Activated T-cell treated with anti-CD3 and anti-CD28 coated beads, Interleukin-2, amount 50 U/mL, for 24 hours (primary cell): ENCODE measurements around the gene EDN2.

Experiments used
- DNase-seq: peaks from one replicate; pipeline ENCODE4 v3.0.0-alpha.2; 2020
- H3K27ac Mint-ChIP-seq: 2 replicates; pipeline ENCODE4 v1.8.0; 2020; ENCODE audit warnings: mild to moderate bottlenecking, mixed read lengths
- H3K27me3 Mint-ChIP-seq: 2 replicates; pipeline ENCODE4 v1.8.0; 2020; ENCODE audit warnings: mixed read lengths
- H3K36me3 Mint-ChIP-seq: 2 replicates; pipeline ENCODE4 v1.8.0; 2020; ENCODE audit warnings: low read depth, mixed read lengths
- H3K4me1 Mint-ChIP-seq: 2 replicates; pipeline ENCODE4 v1.8.0; 2020; ENCODE audit warnings: low read depth, mixed read lengths
- H3K4me3 Mint-ChIP-seq: 2 replicates; pipeline ENCODE4 v1.8.0; 2020; ENCODE audit warnings: mild to moderate bottlenecking, moderate library complexity, mixed read lengths
- H3K9me3 Mint-ChIP-seq: 2 replicates; pipeline ENCODE4 v1.8.0; 2020; ENCODE audit warnings: mixed read lengths

The EDN2 gene

DNA sequence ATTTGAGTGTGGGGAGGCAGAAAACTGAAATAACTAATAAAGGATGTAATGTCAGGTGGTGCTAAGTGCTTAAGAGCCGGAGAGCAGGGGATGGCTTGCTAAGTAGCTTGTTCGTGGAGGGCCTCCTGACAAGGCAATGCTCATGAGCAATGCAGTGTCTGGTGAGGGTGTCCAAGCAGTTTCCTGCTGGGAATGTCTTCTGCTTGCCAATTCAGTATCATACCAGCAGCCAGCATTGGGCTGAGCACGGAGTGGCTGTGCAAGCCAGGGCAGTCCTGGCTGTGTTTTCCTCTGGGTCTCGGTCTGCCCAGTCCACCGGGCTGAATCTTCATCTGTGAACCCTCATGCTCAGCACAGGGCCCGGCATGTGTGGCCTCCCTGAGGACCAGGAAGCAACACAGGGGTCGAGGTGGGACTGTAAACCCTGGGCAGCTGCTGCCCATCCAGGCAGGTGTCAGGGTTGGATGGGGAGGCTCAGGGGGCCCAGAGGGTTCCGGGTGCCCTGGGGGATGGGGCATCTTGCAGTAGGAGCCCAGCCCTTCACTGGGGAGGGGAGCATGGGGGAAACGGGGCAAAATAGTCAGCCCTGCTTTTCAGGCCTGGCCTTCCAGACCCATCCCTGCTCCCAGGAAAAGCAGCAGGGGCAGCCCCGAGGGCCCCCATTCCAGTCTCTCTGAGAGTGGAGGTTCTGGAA, 27.5 kb downstream of the EDN2 start:
- DNase-seq: no peak
- H3K27ac Mint-ChIP-seq: no peak overlapping the region
- H3K4me1 Mint-ChIP-seq: no peaks in the 10 kb centered on the region
- H3K36me3 Mint-ChIP-seq: no peaks in the 10 kb centered on the region
- no peaks in the 10 kb centered on the region for H3K9me3 Mint-ChIP-seq
- H3K4me3 Mint-ChIP-seq: no peak overlapping the region
- H3K27me3 Mint-ChIP-seq: no peaks in the 10 kb centered on the region

DNA sequence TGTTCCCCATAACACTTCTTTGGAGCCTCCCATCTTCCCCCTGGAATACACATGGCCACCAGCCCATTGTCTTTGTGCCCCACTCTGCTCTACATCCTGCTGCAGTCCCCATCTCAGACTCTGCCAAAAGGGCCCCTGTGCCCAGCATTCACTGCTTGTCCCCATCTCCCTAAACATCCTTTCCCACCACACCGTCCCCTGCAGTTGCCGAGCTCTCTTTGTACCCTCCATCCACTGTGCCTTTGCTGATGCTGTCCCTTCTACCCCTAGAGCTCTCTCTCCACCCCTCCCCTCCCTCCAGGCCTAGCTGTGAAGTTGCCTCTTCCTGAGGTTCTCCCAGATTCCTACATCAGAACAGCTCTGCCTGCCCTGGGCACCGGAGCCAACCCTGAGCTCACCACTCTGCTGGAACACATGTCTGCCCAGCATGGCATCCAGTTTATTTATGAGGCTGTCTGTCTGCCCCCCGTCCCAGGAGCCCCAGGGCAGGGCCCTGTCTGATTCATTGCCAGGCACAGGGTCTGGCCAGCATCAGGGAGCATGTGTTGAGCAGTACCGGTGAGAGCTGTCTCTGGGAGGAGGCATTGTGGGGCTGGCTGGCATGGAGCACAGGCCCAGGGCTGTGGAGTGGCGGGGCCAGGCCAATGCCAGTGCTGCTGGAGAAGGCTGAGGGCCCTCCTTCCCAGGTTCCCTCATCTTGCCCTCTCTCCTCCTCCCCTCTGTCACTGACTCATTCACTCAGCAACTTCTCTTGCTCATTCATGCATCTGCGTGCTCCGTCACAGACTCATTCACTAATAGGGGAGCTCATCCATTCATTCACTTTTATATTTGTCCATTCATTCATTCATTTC, 28.8 kb downstream of the EDN2 start:
- Mint-ChIP-seq H3K4me3 (no peak overlapping the region), H3K9me3 (no peaks in the 10 kb centered on the region), H3K36me3 (no peaks in the 10 kb centered on the region), H3K27ac (no peak overlapping the region), H3K4me1 (no peaks in the 10 kb centered on the region), H3K27me3 (no peaks in the 10 kb centered on the region)
- DNase-seq: no peak

GRCh38 chr1:41454406-41454805, 30.1 kb downstream of the EDN2 start:
- Mint-ChIP-seq H3K27me3 (no peaks in the 10 kb centered on the region), H3K4me3 (no peak overlapping the region), H3K36me3 (no peaks in the 10 kb centered on the region), H3K4me1 (no peaks in the 10 kb centered on the region), H3K9me3 (no peaks in the 10 kb centered on the region), H3K27ac (no peak overlapping the region)
- no peak for DNase-seq

DNA sequence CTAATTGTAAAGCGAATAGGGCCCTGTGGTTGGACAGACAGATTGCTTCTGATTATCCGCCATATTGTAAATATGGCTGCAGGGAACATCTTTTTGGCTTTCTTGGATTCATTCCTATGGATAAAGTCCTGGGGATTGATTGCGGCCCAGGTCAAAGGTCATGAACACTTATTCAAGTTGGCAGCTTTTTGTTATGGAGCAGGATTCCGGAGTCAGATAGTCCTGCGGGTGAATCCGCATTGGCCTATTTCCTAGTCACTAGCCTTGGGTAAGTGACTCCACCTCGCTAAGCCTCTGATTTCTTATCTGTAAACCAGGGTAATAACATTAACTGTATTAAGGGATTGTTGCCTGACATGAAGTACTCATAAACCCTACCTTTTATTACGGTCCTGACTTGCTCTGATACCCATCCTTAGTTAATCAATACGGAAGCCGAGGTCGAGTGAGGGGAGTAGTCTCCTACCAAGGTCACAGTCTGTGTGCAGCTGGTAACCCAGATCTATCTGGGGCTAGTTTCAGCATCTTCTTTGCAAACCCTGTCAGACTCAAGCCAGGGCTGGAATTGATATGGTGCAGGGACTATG, 31.7 kb downstream of the EDN2 start:
- Mint-ChIP-seq H3K27ac (no peak overlapping the region), H3K4me1 (no peaks in the 10 kb centered on the region), H3K9me3 (no peaks in the 10 kb centered on the region), H3K27me3 (peaks cover 1% of the 10 kb centered on the region), H3K4me3 (no peak overlapping the region), H3K36me3 (no peaks in the 10 kb centered on the region)
- DNase-seq: no peak

DNA sequence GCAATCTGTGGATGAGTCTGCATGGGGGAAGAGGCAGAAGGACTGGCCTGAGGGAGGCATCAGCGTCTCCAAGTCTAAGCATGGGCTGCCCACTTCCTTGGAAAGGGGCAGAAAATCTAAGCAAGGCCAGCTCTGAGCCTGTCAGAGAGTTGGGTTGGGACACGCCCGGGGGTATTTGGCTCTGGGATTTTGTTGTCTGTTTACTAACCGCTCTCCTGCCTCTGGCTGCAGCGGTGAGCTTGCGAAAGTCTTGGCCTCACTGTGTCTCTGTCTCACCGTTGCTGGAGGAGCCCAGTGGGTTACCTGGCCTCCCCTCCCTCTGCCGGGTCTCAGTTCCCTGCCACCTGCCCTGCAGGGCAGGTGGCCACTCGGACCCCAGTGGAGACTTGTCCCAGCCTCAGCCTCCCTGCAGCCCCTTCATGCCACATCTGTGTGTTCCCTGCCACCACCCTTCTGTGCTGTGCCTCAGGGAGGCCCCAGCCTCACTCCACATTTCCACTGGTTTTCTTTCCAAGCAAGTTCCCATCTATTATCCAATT, 33.7 kb downstream of the EDN2 start:
- no peak overlapping the region for H3K4me3 Mint-ChIP-seq
- H3K27me3 Mint-ChIP-seq: peaks cover 4% of the 10 kb centered on the region
- H3K27ac Mint-ChIP-seq: no peak overlapping the region
- H3K36me3 Mint-ChIP-seq: no peaks in the 10 kb centered on the region
- DNase-seq: no peak
- no peaks in the 10 kb centered on the region for H3K9me3 Mint-ChIP-seq
- no peaks in the 10 kb centered on the region for H3K4me1 Mint-ChIP-seq

GRCh38 chr1:41449326-41449921, 35.1 kb downstream of the EDN2 start:
- no peak for DNase-seq
- peaks cover 11% of the 10 kb centered on the region for H3K27me3 Mint-ChIP-seq
- H3K9me3 Mint-ChIP-seq: peaks cover 6% of the 10 kb centered on the region
- H3K4me1 Mint-ChIP-seq: no peaks in the 10 kb centered on the region
- no peak overlapping the region for H3K27ac Mint-ChIP-seq
- no peak overlapping the region for H3K4me3 Mint-ChIP-seq
- no peaks in the 10 kb centered on the region for H3K36me3 Mint-ChIP-seq

- peaks cover 11% of the 10 kb centered on the region for H3K27me3 Mint-ChIP-seq
- DNase-seq: no peak
- no peaks in the 10 kb centered on the region for H3K4me1 Mint-ChIP-seq
These were observed 35.7 kb downstream of the EDN2 start for GRCh38 chr1:41448821-41449220.

DNA sequence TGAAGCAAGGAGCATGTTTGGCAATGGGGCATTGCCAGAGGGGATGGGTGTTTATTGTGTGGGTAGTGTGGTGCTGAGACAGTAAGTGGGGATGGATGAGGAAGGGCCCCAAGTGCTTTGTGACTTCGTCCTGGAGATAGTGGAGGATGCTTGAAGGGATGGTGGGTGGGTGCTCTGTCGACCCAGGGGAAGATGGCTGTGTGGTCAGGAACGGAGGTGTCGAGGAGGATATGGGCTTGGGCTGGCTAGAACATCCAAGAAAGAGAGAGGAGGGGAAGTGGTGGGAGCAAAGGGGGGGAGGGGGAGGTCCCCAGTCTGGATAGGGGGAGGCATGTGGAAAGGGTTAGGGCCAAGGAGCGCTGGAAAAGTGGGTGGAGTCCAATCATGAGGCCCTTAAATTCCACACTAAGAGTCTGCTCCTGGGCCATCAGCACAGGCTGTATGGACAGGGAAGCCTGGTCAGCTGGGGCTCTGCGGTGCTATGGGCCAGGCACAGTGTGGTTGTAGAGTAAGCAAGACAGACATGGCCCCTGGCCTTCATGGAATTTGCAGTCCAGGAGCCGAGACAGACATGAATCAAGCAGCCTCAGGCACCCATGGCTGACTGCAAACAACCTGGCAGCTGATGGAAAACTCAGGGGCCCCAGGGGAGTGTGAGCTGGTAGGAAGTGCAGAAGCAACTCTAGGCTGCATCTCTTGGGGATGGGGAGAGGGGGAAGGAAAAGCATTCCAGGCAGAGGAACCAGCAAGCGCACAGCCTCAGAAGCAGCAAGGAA, 36.3 kb downstream of the EDN2 start:
- H3K36me3 Mint-ChIP-seq: no peaks in the 10 kb centered on the region
- H3K9me3 Mint-ChIP-seq: peaks cover 8% of the 10 kb centered on the region
- no peaks in the 10 kb centered on the region for H3K4me1 Mint-ChIP-seq
- no peak overlapping the region for H3K4me3 Mint-ChIP-seq
- no peak overlapping the region for H3K27ac Mint-ChIP-seq
- H3K27me3 Mint-ChIP-seq: peaks cover 11% of the 10 kb centered on the region
- DNase-seq: no peak

More at GRCh38 chr1:41448821-41449220, 35.7 kb downstream of the EDN2 start:
- Mint-ChIP-seq H3K9me3 (peaks cover 8% of the 10 kb centered on the region), H3K36me3 (no peaks in the 10 kb centered on the region), H3K4me3 (no peak overlapping the region), H3K27ac (no peak overlapping the region)

GRCh38 chr1:41446851-41447610, 37.5 kb downstream of the EDN2 start:
- Mint-ChIP-seq H3K27ac (no peak overlapping the region), H3K4me1 (no peaks in the 10 kb centered on the region), H3K4me3 (no peak overlapping the region), H3K9me3 (peaks cover 8% of the 10 kb centered on the region), H3K27me3 (peaks cover 11% of the 10 kb centered on the region), H3K36me3 (no peaks in the 10 kb centered on the region)
- DNase-seq: no peak

GRCh38 chr1:41444785-41445184, 39.7 kb downstream of the EDN2 start:
- Mint-ChIP-seq H3K4me3 (no peak overlapping the region), H3K27me3 (peaks cover 11% of the 10 kb centered on the region), H3K9me3 (peaks cover 8% of the 10 kb centered on the region), H3K36me3 (no peaks in the 10 kb centered on the region), H3K27ac (no peak overlapping the region), H3K4me1 (no peaks in the 10 kb centered on the region)
- DNase-seq: no peak

DNA sequence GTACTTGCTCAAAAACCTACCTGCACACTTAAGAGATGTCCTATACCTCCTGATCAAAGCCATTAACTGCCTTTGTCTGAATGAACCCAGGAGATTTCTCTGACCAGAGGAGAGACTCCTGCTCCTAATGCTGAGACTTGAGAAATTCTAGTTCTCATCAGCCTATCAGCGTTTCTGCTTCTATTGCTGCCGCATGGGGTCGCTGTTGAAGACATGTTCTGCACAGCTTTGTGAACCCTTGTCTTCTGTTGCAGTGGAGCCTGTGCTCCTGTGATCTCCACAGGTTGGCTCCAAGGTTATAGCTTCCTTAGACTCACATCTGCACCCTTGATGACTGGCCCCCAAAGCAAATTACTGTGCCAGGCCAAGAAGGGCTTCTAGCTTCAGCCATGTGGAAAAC, 40.2 kb downstream of the EDN2 start:
- DNase-seq: no peak
- H3K4me1 Mint-ChIP-seq: no peaks in the 10 kb centered on the region
- no peaks in the 10 kb centered on the region for H3K36me3 Mint-ChIP-seq
- peaks cover 11% of the 10 kb centered on the region for H3K27me3 Mint-ChIP-seq
- H3K27ac Mint-ChIP-seq: no peak overlapping the region
- H3K9me3 Mint-ChIP-seq: peaks cover 8% of the 10 kb centered on the region
- no peak overlapping the region for H3K4me3 Mint-ChIP-seq

- no peaks in the 10 kb centered on the region for H3K36me3 Mint-ChIP-seq
- no peak overlapping the region for H3K4me3 Mint-ChIP-seq
- H3K9me3 Mint-ChIP-seq: peaks cover 8% of the 10 kb centered on the region
- DNase-seq: no peak
- no peak overlapping the region for H3K27ac Mint-ChIP-seq
- H3K4me1 Mint-ChIP-seq: no peaks in the 10 kb centered on the region
- peaks cover 10% of the 10 kb centered on the region for H3K27me3 Mint-ChIP-seq
These were observed 41.7 kb downstream of the EDN2 start for GRCh38 chr1:41442697-41443251.
